Measurements from ENCODE around the gene ZNF428.

DNA sequence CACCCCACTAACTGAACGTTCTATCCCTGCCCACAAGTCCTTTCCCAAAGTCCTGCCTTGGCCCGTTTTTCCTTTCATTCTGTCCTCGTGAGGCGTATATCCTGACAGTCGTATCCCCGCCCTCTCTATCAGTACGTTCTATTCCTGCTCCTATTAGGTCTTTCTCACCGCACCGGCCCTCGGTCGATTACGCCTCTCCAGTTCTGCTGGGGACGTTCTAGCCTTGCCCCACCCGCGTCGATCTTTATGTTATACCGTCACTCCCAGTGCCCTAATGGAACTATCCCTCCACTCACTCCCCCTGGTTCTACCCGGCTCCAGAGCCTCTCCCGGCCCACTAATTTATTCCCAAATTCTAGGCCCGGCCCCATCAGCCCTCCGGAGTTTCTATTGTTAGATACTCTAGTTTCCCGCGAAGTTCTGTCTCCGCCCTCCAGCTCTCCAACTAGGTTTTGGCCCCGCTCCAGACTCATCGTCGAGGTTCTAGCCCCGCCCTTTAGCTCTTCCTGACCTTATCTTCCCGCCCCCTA is 48.5 kb upstream of the ZNF428 start:
- TF ChIP-seq CTCF (IDR thresholded peaks at IDR 0.05), result no peak
- no peak for TF ChIP-seq EZH2 (IDR thresholded peaks at IDR 0.05)

Data from neural progenitor cell (in vitro differentiated cells).